Activated CD8-positive, alpha-beta T cell treated with anti-CD3 and anti-CD28 coated beads for 36 hours (primary cell): Measurements from ENCODE around the gene STK11. TPM values are rescaled to one million over a fixed set of nuclear protein-coding genes. Genes with fewer than 3 reads are reported as not detected.
A peak's percentile ranks its signal among the peaks of the same experiment; 100 is the strongest.
"Not testable (repeated sequence)": the region's sequence is repeated elsewhere in the genome, so short reads cannot be mapped to it uniquely, and the experiment has no call there.

Experiments used
- ATAC-seq: fragments of 200-7000 bp; cut with Tn5 transposase; one replicate; pipeline ENCODE4 v1.10.0; 2021; ENCODE audit warnings: mild to moderate bottlenecking, moderate library complexity
- CTCF ChIA-PET: fragments of 350-600 bp; sonication (Branson Sonifier 250); formaldehyde crosslinking; loops from one replicate; lab custom pipeline; 2021; ENCODE audit warnings: antibody characterized with exemption; lab: Charles Lee
- POLR2A ChIA-PET: fragments of 350-600 bp; sonication (Branson Sonifier 250); formaldehyde crosslinking; loops from one replicate; lab custom pipeline; 2021; ENCODE audit warnings: antibody characterized with exemption; lab: Charles Lee
- DNase-seq: peaks from one replicate; pipeline ENCODE4 v3.0.0-alpha.2; 2020
- H3K27ac Mint-ChIP-seq: one replicate; pipeline ENCODE4 v1.8.0; 2021; ENCODE audit warnings: mild to moderate bottlenecking, mixed read lengths
- H3K27me3 Mint-ChIP-seq: one replicate; pipeline ENCODE4 v1.8.0; 2021; ENCODE audit warnings: mixed read lengths
- H3K36me3 Mint-ChIP-seq: one replicate; pipeline ENCODE4 v1.8.0; 2021; ENCODE audit warnings: low read depth, mixed read lengths
- H3K4me1 Mint-ChIP-seq: one replicate; pipeline ENCODE4 v1.8.0; 2021; ENCODE audit warnings: low read depth, mixed read lengths
- H3K4me3 Mint-ChIP-seq: one replicate; pipeline ENCODE4 v1.8.0; 2021; ENCODE audit warnings: mild to moderate bottlenecking, moderate library complexity, mixed read lengths
- H3K9me3 Mint-ChIP-seq: one replicate; pipeline ENCODE4 v1.8.0; 2021; ENCODE audit warnings: mixed read lengths
- intact Hi-C: fragments of 100-400 bp; cut with micrococcal nuclease; formaldehyde crosslinking; loops from one replicate; pipeline ENCODE4 v1.10.0; 2022
- total RNA-seq, 2 experiments: library from RNA; stranded (reverse); gene quantifications; one replicate each; pipeline ENCODE4 v1.2.3, GENCODE V29; 2021
- TF ChIP-seq, protein P1 (sequence below): fragments of 200-600 bp; IDR thresholded peaks from one replicate; pipeline ENCODE4 v1.8.0; 2022; ENCODE audit warnings: antibody characterized with exemption, mild to moderate bottlenecking

STK11 gene
- total RNA-seq, 2 experiments from 2014 or later: 55.1 to 58.0 TPM

DNA sequence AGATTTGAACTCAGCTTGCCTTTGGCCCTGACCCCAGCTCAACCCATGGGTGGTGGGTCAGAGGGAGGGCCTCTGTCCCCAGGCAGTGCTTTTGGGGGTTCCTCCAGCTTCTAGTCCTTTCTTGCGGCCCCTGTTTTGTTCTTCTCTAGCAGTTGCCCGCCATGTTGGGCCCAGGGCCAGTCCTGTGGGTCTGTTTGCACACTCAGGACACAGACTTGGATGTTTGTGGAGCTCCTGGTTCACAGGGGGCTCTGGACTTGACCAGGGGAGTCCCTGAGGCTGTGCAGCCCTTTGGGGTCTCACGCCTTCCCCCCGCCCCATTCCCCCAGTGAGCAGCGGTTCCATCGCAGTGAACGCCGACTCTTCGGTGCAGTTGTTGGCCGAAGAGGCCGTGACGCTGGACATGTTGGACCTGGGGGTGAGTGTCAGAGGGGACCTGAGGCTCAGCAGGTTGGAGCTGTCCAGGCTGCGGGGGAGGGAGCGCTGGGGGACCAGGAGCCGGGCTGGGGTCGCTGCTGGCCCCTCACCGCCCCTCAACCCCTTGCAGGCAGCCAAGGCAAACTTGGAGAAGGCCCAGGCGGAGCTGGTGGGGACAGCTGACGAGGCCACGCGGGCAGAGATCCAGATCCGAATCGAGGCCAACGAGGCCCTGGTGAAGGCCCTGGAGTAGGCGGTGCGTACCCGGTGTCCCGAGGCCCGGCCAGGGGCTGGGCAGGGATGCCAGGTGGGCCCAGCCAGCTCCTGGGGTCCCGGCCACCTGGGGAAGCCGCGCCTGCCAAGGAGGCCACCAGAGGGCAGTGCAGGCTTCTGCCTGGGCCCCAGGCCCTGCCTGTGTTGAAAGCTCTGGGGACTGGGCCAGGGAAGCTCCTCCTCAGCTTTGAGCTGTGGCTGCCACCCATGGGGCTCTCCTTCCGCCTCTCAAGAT, 38.5 kb downstream of the STK11 start:
- ChIA-PET CTCF (interaction anchor here (0.6 to 7.5 kb wide), 42 partner anchors 9 to 474 kb away, joined by 3 to 449 read pairs (median 4); partner anchors contain the start of genes ARHGAP45, CIRBP, CNN2 and FAM174C), POLR2A (interaction anchor here (1.0 to 3.9 kb wide), 12 partner anchors 9 to 317 kb away, joined by 3 to 88 read pairs (median 6); partner anchors contain the start of gene CIRBP)
- Mint-ChIP-seq H3K4me3 (peak overlapping the region; percentile 84), H3K4me1 (peaks cover 26% of the 10 kb centered on the region), H3K9me3 (no peaks in the 10 kb centered on the region), H3K27ac (peak overlapping the region; percentile 81), H3K27me3 (no peaks in the 10 kb centered on the region), H3K36me3 (peaks cover 6% of the 10 kb centered on the region)
- TF ChIP-seq, protein P1, sequence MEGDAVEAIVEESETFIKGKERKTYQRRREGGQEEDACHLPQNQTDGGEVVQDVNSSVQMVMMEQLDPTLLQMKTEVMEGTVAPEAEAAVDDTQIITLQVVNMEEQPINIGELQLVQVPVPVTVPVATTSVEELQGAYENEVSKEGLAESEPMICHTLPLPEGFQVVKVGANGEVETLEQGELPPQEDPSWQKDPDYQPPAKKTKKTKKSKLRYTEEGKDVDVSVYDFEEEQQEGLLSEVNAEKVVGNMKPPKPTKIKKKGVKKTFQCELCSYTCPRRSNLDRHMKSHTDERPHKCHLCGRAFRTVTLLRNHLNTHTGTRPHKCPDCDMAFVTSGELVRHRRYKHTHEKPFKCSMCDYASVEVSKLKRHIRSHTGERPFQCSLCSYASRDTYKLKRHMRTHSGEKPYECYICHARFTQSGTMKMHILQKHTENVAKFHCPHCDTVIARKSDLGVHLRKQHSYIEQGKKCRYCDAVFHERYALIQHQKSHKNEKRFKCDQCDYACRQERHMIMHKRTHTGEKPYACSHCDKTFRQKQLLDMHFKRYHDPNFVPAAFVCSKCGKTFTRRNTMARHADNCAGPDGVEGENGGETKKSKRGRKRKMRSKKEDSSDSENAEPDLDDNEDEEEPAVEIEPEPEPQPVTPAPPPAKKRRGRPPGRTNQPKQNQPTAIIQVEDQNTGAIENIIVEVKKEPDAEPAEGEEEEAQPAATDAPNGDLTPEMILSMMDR: peak; percentile 94
- intact Hi-C loops: loop anchor here (2.0 to 10.0 kb wide), 2 partner anchors 25 to 139 kb away; partner anchors contain the start of genes CIRBP and GPX4
- peak; percentile 90 for DNase-seq
- ATAC-seq: peak; percentile 45

DNA sequence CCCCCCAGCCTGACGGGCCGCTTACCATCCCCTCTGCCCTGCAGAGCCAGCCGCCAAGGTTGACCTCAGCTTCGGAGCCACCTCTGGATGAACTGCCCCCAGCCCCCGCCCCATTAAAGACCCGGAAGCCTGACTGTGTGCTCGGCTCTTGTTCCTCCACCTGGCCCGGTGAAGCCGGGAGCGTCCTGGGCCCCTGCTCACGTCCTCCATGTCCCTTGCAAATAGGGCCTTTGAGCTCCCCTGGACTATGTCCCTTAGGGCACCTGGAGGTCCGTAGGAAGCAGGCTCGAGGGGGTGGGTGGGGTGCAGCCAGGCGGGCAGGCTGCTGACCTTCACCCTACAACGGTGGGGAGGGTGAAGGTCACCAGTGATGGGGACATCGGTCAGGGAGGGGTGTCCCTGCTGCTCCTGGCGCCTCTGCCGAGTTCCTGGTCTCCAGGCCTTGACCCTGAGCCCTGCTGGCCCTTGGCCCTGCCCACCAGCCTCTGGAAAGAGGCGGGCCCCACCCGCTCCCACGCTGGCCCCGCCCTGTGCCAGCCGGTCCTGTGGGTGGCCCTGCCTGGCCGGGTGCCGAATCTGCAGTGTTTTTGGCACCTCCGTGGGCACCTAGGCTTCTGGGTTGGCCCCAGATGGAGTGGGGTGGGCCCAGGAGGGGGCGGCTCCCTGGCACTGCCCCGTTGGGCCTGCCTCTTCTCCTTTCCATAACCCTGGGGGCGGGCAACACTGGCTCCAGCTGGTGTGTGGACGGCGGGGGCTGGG, 39.3 kb downstream of the STK11 start:
- Mint-ChIP-seq H3K4me3 (peak overlapping the region; percentile 45), H3K27ac (peak overlapping the region; percentile 81), H3K36me3 (peaks cover 8% of the 10 kb centered on the region), H3K9me3 (no peaks in the 10 kb centered on the region), H3K27me3 (no peaks in the 10 kb centered on the region), H3K4me1 (peaks cover 22% of the 10 kb centered on the region)
- intact Hi-C loops: loop anchor here (10.0 kb wide), 1 partner anchor 140 kb away; the partner anchor contains the start of gene GPX4
- DNase-seq: no peak
- ATAC-seq: no peak
- ChIA-PET POLR2A (interaction anchor here (0.9 to 3.9 kb wide), 12 partner anchors 8 to 318 kb away, joined by 3 to 88 read pairs (median 6); partner anchors contain the start of gene CIRBP), CTCF (interaction anchor here (0.7 to 7.5 kb wide), 37 partner anchors 8 to 475 kb away, joined by 3 to 449 read pairs (median 4); partner anchors contain the start of genes ARHGAP45, CIRBP, CNN2 and FAM174C)
- TF ChIP-seq, protein P1: no peak

DNA sequence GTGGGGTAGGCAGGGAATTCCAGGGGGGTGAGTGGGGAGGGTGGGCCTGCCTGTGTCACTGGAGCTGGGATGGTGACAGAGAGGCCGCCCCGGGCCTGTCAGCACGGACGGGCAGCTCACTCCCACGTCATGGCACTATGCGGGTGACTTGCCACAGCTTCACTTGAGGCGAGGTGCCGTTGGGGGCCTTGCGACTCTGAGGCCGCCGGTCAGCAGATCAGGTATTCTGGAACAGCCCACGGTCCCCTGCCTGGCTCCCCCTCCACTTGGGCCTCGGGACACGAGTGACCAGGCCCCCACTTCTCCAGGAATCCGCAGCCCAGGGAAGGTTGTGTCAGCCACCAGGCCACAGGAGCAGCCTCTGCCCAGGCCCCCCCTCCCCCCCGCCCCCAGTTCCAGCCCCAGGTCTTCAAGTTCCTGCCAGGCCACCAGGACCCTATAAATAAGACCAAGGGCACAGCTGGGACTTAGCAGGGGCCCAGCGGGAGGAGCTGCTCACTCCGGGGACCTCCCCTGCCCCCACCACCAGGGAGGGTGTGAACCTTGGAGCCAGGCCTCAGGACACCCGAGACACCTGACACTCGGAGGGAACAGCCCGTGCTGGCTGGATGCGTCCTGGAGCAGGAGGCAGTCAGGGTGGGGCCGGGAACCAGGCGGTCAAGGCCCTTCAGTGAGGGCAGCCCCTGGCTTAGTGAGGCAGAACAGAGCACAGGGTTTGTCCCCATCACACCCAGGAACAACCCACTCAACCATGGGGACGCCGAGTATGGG, 40.1 kb downstream of the STK11 start:
- TF ChIP-seq, protein P1: no peak
- Mint-ChIP-seq H3K4me3 (no peak overlapping the region), H3K27ac (no peak overlapping the region), H3K4me1 (peaks cover 22% of the 10 kb centered on the region), H3K9me3 (no peaks in the 10 kb centered on the region), H3K27me3 (no peaks in the 10 kb centered on the region), H3K36me3 (peaks cover 8% of the 10 kb centered on the region)
- CTCF ChIA-PET: interaction anchor here (2.2 to 7.5 kb wide), 3 partner anchors 16 to 33 kb away, joined by 26 to 449 read pairs (median 65); partner anchors contain the start of genes CIRBP and FAM174C
- intact Hi-C loops: loop anchor here (10.0 kb wide), 1 partner anchor 141 kb away; the partner anchor contains the start of gene GPX4
- DNase-seq (no peak), ATAC-seq (no peak)
- POLR2A ChIA-PET: interaction anchor here (0.9 to 3.9 kb wide), 5 partner anchors 8 to 264 kb away, joined by 3 to 88 read pairs (median 9); partner anchors contain the start of gene CIRBP

DNA sequence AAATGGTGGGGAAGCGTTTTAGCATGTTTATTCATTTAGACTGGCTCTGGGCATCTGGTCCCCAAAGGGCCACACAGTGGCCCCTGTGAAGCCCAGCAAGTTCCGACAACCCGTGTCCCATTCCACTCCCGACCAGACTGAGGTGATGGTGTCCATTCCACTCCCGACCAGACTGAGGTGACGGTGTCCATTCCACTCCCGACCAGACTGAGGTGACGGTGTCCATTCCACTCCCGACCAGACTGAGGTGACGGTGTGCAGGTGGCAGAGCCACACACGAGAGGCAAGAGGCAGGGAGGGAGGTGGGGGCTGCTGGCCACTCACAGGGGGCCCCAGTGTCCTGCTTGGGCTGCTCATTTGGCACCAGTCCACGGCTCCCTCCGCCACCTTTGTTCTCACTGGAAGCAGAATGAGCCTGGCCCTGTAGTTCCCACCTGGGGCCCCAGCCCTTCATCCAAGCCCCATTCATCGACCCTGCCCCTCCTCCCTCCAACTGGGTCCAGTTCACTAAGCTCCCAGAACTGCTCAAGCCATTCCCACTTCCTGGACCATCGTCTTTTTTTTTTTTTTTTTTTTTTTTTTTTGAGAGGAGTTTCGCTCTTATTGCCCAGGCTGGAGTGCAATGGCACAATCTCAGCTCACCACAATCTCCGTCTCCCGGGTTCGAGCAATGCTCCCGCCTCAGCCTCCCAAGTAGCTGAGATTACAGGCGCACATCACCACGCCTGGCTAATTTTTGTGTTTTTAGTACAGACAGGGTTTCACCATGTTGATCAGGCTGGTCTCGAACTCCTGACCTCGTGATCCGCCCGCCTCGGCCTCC, 40.9 kb downstream of the STK11 start:
- intact Hi-C loops: loop anchor here (10.0 kb wide), 1 partner anchor 142 kb away; the partner anchor contains the start of gene GPX4
- ChIA-PET CTCF (interaction anchor here (0.6 to 7.5 kb wide), 2 partner anchors 15 to 23 kb away, joined by 3 to 449 read pairs; partner anchors contain the start of gene CIRBP), POLR2A (interaction anchor here (1.0 to 1.3 kb wide), 2 partner anchors 20 to 23 kb away, joined by 4 read pairs; no protein-coding TSS in a partner anchor)
- H3K27ac Mint-ChIP-seq, H3K27me3 Mint-ChIP-seq, DNase-seq, H3K9me3 Mint-ChIP-seq, H3K4me3 Mint-ChIP-seq, ATAC-seq: not testable (repeated sequence)
- Mint-ChIP-seq H3K4me1 (peaks cover 17% of the 10 kb centered on the region), H3K36me3 (peaks cover 13% of the 10 kb centered on the region)
